Right lobe of liver (tissue), 4 donors: ENCODE results near the gene SEC11A.

Experiments
- POLR2A ChIP-seq: fragments of 450-650 bp; IDR thresholded peaks from one replicate; pipeline ENCODE4 v1.6.1; 2017; ENCODE audit warnings: antibody characterized with exemption, mild to moderate bottlenecking
- TF ChIP-seq, protein P1 (sequence below), 4 donors: fragments of 200-600 bp in 3 of 4; fragments of 450-650 bp in 1 of 4; IDR thresholded peaks; one replicate each; pipeline versions ENCODE4 v1.5.1 to v1.8.0; 2016 to 2022; ENCODE audit warnings: antibody characterized with exemption in 4 of 4, mild to moderate bottlenecking in 2 of 4
- donor health status: DM: no; HTN: no; CAD: no.
- donor health status: DM: no; HTN: no; CAD: no.
- donor health status: DM: no; HTN: yes; CAD: no.

DNA sequence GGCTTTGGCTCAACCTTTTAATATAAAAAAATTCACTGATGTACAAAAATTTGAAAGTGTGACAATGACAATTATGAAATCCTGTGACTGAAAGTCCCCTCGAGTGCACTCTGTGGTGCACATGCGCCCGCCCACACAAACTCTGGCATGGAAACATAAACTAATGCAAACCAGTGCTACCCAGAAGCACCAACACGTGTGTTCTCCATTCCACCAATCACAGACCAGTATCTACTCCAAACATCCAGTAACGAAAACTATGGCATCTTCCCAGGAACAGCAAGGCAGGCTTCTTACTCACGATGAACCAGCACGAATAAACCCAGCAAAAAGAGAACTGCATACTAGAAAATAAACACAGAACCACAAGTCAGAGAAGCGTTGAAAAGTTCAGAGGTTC, 46.2 kb downstream of the SEC11A start:
- TF ChIP-seq, protein P1, sequence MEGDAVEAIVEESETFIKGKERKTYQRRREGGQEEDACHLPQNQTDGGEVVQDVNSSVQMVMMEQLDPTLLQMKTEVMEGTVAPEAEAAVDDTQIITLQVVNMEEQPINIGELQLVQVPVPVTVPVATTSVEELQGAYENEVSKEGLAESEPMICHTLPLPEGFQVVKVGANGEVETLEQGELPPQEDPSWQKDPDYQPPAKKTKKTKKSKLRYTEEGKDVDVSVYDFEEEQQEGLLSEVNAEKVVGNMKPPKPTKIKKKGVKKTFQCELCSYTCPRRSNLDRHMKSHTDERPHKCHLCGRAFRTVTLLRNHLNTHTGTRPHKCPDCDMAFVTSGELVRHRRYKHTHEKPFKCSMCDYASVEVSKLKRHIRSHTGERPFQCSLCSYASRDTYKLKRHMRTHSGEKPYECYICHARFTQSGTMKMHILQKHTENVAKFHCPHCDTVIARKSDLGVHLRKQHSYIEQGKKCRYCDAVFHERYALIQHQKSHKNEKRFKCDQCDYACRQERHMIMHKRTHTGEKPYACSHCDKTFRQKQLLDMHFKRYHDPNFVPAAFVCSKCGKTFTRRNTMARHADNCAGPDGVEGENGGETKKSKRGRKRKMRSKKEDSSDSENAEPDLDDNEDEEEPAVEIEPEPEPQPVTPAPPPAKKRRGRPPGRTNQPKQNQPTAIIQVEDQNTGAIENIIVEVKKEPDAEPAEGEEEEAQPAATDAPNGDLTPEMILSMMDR (IDR thresholded peaks at IDR 0.05), result no peak
- TF ChIP-seq POLR2A, result no peak
